Endothelial cell (in vitro differentiated cells): ENCODE data around the gene GALNT14. TPM values are rescaled to one million over a fixed set of nuclear protein-coding genes. Genes with fewer than 3 reads are reported as not detected.

Experiments
- DNase-seq: peaks from one replicate; pipeline ENCODE4 v3.0.0; 2021; ENCODE audit warnings: low spot score
- H3K27ac Mint-ChIP-seq: one replicate; pipeline ENCODE4 v1.8.0; 2021; ENCODE audit warnings: mixed read lengths, inconsistent platforms; ENCODE audit not compliant: unreplicated experiment
- H3K27me3 Mint-ChIP-seq: one replicate; pipeline ENCODE4 v1.8.0; 2021; ENCODE audit warnings: mild to moderate bottlenecking, moderate library complexity, mixed read lengths, inconsistent platforms; ENCODE audit not compliant: unreplicated experiment
- H3K36me3 Mint-ChIP-seq: one replicate; pipeline ENCODE4 v1.8.0; 2021; ENCODE audit warnings: mild to moderate bottlenecking, low read depth, mixed read lengths, inconsistent platforms; ENCODE audit not compliant: unreplicated experiment
- H3K4me1 Mint-ChIP-seq: one replicate; pipeline ENCODE4 v1.8.0; 2021; ENCODE audit warnings: mild to moderate bottlenecking, mixed read lengths, inconsistent platforms; ENCODE audit not compliant: unreplicated experiment
- H3K4me3 Mint-ChIP-seq: one replicate; pipeline ENCODE4 v1.8.0; 2021; ENCODE audit warnings: mild to moderate bottlenecking, mixed read lengths, inconsistent platforms; ENCODE audit not compliant: unreplicated experiment
- H3K9me3 Mint-ChIP-seq: one replicate; pipeline ENCODE4 v1.8.0; 2021; ENCODE audit warnings: mixed read lengths, inconsistent platforms; ENCODE audit not compliant: unreplicated experiment
- total RNA-seq: library from RNA; stranded (reverse); fragmentation: NEBNext Ultra II Directional; extraction: Animal tissue kit (Norgen Biotek cat#: 25700); gene quantifications from one replicate; pipeline ENCODE4 v1.2.1, GENCODE V29; 2021; ENCODE audit not compliant: unreplicated experiment
- TF ChIP-seq, protein P1 (sequence below): fragments of 200-600 bp; sonication (generic); IDR thresholded peaks from one replicate; pipeline ENCODE4 v1.5.0; 2021; ENCODE audit warnings: antibody characterized with exemption; ENCODE audit not compliant: unreplicated experiment

GALNT14 gene
- total RNA-seq, 1 donor from 2014 or later, result 16.8 TPM

DNA sequence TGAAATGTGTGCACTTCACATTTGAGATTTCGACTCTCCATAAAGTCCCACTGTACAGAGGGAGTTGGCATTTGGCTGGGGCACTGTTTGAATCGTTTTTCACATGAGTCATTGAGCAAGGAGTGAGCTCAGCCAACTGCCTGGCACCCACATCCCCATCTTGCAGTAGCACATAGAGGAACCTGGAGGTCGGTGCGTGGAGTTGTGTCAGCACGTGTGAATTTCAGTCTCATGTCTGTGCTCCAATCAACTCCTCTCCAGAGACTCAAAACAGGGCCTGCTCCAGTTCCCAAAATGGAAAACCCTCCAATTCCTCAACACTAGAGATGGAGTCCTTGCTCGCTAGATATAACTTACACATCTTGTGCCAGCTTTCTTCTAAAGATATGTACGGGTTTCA is 204.2 kb downstream of the GALNT14 start:
- no peak for DNase-seq
- Mint-ChIP-seq H3K27me3 (peaks cover 3% of the 10 kb centered on the region), H3K36me3 (no peaks in the 10 kb centered on the region), H3K4me1 (peaks cover 6% of the 10 kb centered on the region), H3K9me3 (no peaks in the 10 kb centered on the region), H3K4me3 (no peak overlapping the region), H3K27ac (no peak overlapping the region)
- TF ChIP-seq, protein P1, sequence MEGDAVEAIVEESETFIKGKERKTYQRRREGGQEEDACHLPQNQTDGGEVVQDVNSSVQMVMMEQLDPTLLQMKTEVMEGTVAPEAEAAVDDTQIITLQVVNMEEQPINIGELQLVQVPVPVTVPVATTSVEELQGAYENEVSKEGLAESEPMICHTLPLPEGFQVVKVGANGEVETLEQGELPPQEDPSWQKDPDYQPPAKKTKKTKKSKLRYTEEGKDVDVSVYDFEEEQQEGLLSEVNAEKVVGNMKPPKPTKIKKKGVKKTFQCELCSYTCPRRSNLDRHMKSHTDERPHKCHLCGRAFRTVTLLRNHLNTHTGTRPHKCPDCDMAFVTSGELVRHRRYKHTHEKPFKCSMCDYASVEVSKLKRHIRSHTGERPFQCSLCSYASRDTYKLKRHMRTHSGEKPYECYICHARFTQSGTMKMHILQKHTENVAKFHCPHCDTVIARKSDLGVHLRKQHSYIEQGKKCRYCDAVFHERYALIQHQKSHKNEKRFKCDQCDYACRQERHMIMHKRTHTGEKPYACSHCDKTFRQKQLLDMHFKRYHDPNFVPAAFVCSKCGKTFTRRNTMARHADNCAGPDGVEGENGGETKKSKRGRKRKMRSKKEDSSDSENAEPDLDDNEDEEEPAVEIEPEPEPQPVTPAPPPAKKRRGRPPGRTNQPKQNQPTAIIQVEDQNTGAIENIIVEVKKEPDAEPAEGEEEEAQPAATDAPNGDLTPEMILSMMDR, result no peak

DNA sequence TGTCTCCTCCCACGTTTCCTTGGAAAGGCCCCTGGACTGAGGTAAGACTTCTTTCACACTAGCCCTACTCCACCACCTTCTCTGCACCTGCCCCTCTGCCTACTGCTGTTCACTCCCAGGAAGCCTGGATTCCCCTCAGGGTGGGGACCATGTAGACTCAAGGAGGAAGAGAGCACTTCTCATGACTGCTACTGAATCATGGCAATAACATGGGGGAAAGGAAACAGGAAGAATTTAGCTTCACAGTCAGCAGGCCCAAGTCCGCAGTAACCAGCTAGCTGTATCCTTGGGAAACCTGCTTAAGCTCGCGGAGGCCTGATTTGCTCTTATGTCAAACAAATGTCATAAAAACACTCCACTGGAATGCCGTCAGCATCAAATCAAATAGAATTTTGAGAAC is 204.7 kb downstream of the GALNT14 start:
- Mint-ChIP-seq H3K4me1 (peaks cover 6% of the 10 kb centered on the region), H3K27ac (no peak overlapping the region), H3K4me3 (no peak overlapping the region), H3K36me3 (no peaks in the 10 kb centered on the region), H3K9me3 (no peaks in the 10 kb centered on the region), H3K27me3 (peaks cover 3% of the 10 kb centered on the region)
- TF ChIP-seq, protein P1, result no peak
- no peak for DNase-seq

DNA sequence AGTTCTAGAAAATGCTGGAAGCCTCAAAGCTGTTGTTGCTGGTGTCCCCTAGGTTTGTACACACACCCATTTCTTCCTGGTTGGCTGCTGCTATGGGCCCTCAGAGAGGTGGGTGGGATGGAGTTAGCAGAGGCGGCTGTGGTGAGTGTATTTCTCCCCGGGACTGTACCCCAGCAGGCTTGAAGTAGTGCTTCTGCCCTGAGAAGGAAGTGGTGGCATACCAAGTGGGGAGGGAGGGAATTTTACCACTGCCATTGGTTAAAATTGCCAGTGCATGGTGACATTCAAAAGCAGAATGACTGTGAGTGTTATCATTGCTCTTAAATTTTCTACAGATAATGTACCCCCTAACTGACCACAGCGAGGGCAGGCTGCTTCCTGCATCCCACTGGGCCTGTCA is 205.4 kb downstream of the GALNT14 start:
- DNase-seq, result no peak
- TF ChIP-seq, protein P1, result no peak
- peaks cover 3% of the 10 kb centered on the region for H3K27me3 Mint-ChIP-seq
- H3K27ac Mint-ChIP-seq, result no peak overlapping the region
- H3K4me3 Mint-ChIP-seq, result no peak overlapping the region
- peaks cover 6% of the 10 kb centered on the region for H3K4me1 Mint-ChIP-seq
- no peaks in the 10 kb centered on the region for H3K9me3 Mint-ChIP-seq
- H3K36me3 Mint-ChIP-seq, result no peaks in the 10 kb centered on the region

DNA sequence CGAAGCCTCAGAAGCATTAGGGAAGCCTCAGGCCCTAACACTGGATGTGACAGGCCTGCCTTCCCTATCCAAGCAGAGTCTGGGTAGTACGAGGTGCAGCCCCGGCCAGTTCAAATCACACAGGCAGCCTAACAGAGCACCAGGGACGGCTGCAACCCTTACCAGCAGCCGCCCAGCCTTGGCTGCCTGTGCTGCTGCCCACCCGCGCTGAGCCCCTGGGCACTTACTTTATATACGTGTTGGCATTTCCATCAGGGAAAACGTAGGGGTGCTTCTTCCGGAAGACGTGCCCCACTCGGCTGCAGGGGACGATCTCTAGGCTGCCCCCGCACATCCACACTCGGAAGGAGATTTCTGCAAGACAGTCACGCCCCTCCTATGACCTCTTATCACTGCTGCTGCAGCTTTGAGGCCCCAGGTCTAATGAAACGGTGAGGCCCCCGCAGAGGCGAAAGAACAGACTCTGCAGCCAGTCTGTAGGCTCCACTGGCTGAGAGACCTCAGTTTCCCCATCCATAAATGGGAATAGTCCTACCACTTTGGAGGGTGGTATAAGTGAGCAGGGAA is 206.3 kb downstream of the GALNT14 start:
- DNase-seq, result no peak
- Mint-ChIP-seq H3K27ac (no peak overlapping the region), H3K4me1 (peaks cover 6% of the 10 kb centered on the region), H3K9me3 (no peaks in the 10 kb centered on the region), H3K36me3 (no peaks in the 10 kb centered on the region), H3K27me3 (peaks cover 3% of the 10 kb centered on the region), H3K4me3 (no peak overlapping the region)
- TF ChIP-seq, protein P1, result no peak

DNA sequence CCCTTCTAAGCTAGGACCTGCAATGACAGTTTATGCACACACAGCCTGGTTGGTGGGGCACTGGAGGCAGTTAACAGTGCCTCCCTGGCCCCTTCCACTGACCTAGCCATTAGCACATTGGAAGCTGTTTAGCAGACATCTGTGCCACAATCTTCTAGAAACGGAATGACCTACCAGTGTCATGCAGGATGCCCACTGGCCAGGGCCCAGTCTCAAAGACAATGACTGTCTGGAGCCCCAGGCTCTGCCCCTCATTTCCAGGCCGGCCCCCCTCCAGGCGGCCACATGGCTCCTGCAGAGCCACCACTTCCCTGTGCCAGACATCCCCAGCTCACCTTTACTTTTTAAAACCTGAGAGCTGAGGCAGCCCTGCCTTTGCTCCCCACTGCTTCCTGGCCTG is 207.5 kb downstream of the GALNT14 start:
- H3K36me3 Mint-ChIP-seq, result no peaks in the 10 kb centered on the region
- peaks cover 6% of the 10 kb centered on the region for H3K4me1 Mint-ChIP-seq
- H3K4me3 Mint-ChIP-seq, result no peak overlapping the region
- TF ChIP-seq, protein P1, result no peak
- H3K9me3 Mint-ChIP-seq, result no peaks in the 10 kb centered on the region
- DNase-seq, result no peak
- H3K27ac Mint-ChIP-seq, result no peak overlapping the region
- peaks cover 3% of the 10 kb centered on the region for H3K27me3 Mint-ChIP-seq
